T-helper 17 cell (primary cell): Measurements from ENCODE around the gene TRAK1. TPM values are rescaled to one million over a fixed set of nuclear protein-coding genes. Genes with fewer than 3 reads are reported as not detected.
"Not testable (repeated sequence)": the region's sequence is repeated elsewhere in the genome, so short reads cannot be mapped to it uniquely, and the experiment has no call there.

Experiments used
- ATAC-seq: fragments of 150-1000 bp; cut with Tn5 transposase; 2 replicates; pipeline ENCODE4 v1.10.0; 2021; ENCODE audit warnings: mild to moderate bottlenecking, moderate library complexity
- DNase-seq, 3 donors: peaks; one replicate each; pipeline versions ENCODE4 v3.0.0 to v3.0.0-alpha.2; 2020 to 2021
- H3K9me3 ChIP-seq: one replicate; pipeline ENCODE4 v1.7.0; 2013; ENCODE audit warnings: low read length, mild to moderate bottlenecking; ENCODE audit not compliant: control insufficient read depth, poor library complexity, severe bottlenecking
- H3K27ac Mint-ChIP-seq: one replicate; pipeline ENCODE4 v1.8.0; 2022; ENCODE audit warnings: mild to moderate bottlenecking, moderate library complexity, mixed read lengths
- H3K27me3 Mint-ChIP-seq: one replicate; pipeline ENCODE4 v1.8.0; 2022; ENCODE audit warnings: mixed read lengths
- H3K36me3 Mint-ChIP-seq: one replicate; pipeline ENCODE4 v1.8.0; 2022; ENCODE audit warnings: low read depth, mixed read lengths
- H3K4me1 Mint-ChIP-seq: one replicate; pipeline ENCODE4 v1.8.0; 2022; ENCODE audit warnings: mild to moderate bottlenecking, mixed read lengths
- H3K4me3 Mint-ChIP-seq: one replicate; pipeline ENCODE4 v1.8.0; 2022; ENCODE audit warnings: mild to moderate bottlenecking, moderate library complexity, mixed read lengths
- total RNA-seq, 4 donors: library from RNA in 2 of 4; stranded (reverse) in 2 of 4; gene quantifications; one replicate each; pipeline ENCODE4 v1.2.3 and lab custom pipeline; 2022 to 2026

The TRAK1 gene, protein sequence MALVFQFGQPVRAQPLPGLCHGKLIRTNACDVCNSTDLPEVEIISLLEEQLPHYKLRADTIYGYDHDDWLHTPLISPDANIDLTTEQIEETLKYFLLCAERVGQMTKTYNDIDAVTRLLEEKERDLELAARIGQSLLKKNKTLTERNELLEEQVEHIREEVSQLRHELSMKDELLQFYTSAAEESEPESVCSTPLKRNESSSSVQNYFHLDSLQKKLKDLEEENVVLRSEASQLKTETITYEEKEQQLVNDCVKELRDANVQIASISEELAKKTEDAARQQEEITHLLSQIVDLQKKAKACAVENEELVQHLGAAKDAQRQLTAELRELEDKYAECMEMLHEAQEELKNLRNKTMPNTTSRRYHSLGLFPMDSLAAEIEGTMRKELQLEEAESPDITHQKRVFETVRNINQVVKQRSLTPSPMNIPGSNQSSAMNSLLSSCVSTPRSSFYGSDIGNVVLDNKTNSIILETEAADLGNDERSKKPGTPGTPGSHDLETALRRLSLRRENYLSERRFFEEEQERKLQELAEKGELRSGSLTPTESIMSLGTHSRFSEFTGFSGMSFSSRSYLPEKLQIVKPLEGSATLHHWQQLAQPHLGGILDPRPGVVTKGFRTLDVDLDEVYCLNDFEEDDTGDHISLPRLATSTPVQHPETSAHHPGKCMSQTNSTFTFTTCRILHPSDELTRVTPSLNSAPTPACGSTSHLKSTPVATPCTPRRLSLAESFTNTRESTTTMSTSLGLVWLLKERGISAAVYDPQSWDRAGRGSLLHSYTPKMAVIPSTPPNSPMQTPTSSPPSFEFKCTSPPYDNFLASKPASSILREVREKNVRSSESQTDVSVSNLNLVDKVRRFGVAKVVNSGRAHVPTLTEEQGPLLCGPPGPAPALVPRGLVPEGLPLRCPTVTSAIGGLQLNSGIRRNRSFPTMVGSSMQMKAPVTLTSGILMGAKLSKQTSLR
- total RNA-seq = 10 to 100 TPM; 22.6 to 23.8 TPM
- 38.2 to 40.4 reads per million in 2 donors for total RNA-seq (lab: John Stamatoyannopoulos, UW)

GRCh38 chr3:42090973-42091731, at the start of gene TRAK1:
TSS of gene TRAK1 (plus strand) at chr3:42091357. CDS start at chr3:42091470, 113 bp downstream.
- H3K27me3 Mint-ChIP-seq = no peaks in the 10 kb centered on the region
- peak; percentile 20 for ATAC-seq
- no peaks in the 10 kb centered on the region for H3K9me3 ChIP-seq
- peak within 1 kb of the TSS; percentile 64 for H3K4me3 Mint-ChIP-seq
- H3K4me1 Mint-ChIP-seq = peaks cover 48% of the 10 kb centered on the region
- DNase-seq = no peak
- H3K27ac Mint-ChIP-seq = peak within 1 kb of the TSS; percentile 78
- peaks cover 10% of the 10 kb centered on the region for H3K36me3 Mint-ChIP-seq

GRCh38 chr3:42042747-42043098, 48.4 kb upstream of the TRAK1 start:
- Mint-ChIP-seq H3K4me3 (no peak overlapping the region), H3K27me3 (no peaks in the 10 kb centered on the region)
- ATAC-seq = no peak

GRCh38 chr3:42043099-42043813, 47.9 kb upstream of the TRAK1 start:
- DNase-seq (no peak), ATAC-seq (no peak)
- no peaks in the 10 kb centered on the region for H3K9me3 ChIP-seq
- Mint-ChIP-seq H3K4me3 (no peak overlapping the region), H3K27me3 (no peaks in the 10 kb centered on the region), H3K36me3 (no peaks in the 10 kb centered on the region), H3K4me1 (peaks cover 14% of the 10 kb centered on the region), H3K27ac (peak overlapping the region; percentile 49)

More at GRCh38 chr3:42042747-42043098, 48.4 kb upstream of the TRAK1 start:
- Mint-ChIP-seq H3K27ac (peak overlapping the region; percentile 49), H3K36me3 (no peaks in the 10 kb centered on the region), H3K4me1 (peaks cover 10% of the 10 kb centered on the region)
- DNase-seq = no peak
- H3K9me3 ChIP-seq = no peaks in the 10 kb centered on the region

DNA sequence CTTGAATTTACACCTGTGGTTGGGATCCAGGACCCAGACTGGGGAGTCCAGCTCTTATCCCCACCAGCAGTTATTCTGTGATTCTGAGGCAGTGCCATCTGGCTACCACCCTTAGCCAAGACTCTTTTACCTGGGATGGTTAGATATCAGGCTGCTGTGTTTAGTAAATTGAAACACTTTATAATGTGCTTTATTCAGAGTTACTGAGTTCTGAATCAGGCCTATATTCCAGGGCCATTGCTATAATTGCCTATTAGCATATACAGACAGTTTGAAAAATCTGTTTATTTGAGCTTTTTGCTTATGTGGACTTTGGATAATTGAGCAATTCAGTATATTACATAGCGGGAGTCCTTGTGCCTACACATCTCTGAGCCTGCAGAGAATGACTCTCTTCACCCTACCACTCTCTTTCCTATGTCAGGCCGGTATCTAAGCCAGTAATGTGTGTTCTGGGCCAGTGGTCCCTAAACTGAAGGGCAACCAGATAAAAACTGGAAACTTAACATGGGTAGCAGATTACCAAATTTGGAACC, 45.4 kb upstream of the TRAK1 start:
- peaks cover 2% of the 10 kb centered on the region for H3K36me3 Mint-ChIP-seq
- H3K4me3 Mint-ChIP-seq = no peak overlapping the region
- H3K9me3 ChIP-seq = no peaks in the 10 kb centered on the region
- H3K27ac Mint-ChIP-seq = peak overlapping the region; percentile 8
- ATAC-seq = no peak
- H3K27me3 Mint-ChIP-seq = no peaks in the 10 kb centered on the region
- peaks cover 15% of the 10 kb centered on the region for H3K4me1 Mint-ChIP-seq
- DNase-seq = no peak

DNA sequence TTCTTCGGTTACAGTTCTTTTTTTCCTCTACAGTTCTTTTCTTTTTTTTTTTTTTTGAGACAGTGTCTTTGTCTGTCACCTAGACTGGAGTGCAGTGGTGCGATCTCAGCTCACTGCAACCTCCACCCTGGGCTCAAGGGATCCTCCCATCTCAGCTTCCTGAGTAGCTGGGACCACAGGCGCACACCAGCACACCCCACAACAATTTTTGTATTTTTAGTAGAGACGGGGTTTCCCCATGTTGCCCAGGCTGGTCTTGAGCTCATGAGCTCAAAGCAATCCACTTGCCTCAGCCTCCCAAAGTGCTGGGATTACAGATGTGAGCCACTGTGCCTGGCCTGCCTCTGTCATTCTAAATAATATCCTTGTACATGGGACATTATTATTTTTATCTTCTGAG, 42.6 kb upstream of the TRAK1 start:
- H3K4me3 Mint-ChIP-seq, H3K36me3 Mint-ChIP-seq, H3K9me3 ChIP-seq, DNase-seq, H3K27me3 Mint-ChIP-seq: not testable (repeated sequence)
- Mint-ChIP-seq H3K4me1 (peaks cover 16% of the 10 kb centered on the region), H3K27ac (peak overlapping the region; percentile 85)
- peak; percentile 75 for ATAC-seq

DNA sequence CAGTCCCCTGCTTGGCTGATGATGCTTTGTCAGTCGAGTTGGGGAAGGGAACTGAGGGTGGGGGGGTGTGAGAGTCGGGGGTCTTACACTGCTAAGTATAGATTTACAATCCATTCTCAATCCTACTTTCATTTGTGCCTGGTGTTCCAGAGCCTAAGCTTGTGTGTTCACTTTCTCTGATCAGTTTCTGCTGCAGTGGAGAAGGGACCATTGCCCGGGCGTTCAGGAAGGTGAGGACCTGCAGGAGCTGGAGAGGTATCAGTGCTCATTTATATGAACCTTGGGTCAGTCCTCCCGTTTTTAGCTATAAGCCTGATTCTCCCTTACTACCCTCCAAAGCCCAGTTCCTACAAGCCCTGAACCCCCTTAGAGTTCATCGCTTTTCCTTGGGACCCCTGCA, 41.0 kb upstream of the TRAK1 start:
- DNase-seq (no peak), ATAC-seq (no peak)
- peaks cover 2% of the 10 kb centered on the region for H3K36me3 Mint-ChIP-seq
- no peaks in the 10 kb centered on the region for H3K9me3 ChIP-seq
- peak overlapping the region; percentile 85 for H3K27ac Mint-ChIP-seq
- no peaks in the 10 kb centered on the region for H3K27me3 Mint-ChIP-seq
- H3K4me3 Mint-ChIP-seq = no peak overlapping the region
- H3K4me1 Mint-ChIP-seq = peaks cover 19% of the 10 kb centered on the region

DNA sequence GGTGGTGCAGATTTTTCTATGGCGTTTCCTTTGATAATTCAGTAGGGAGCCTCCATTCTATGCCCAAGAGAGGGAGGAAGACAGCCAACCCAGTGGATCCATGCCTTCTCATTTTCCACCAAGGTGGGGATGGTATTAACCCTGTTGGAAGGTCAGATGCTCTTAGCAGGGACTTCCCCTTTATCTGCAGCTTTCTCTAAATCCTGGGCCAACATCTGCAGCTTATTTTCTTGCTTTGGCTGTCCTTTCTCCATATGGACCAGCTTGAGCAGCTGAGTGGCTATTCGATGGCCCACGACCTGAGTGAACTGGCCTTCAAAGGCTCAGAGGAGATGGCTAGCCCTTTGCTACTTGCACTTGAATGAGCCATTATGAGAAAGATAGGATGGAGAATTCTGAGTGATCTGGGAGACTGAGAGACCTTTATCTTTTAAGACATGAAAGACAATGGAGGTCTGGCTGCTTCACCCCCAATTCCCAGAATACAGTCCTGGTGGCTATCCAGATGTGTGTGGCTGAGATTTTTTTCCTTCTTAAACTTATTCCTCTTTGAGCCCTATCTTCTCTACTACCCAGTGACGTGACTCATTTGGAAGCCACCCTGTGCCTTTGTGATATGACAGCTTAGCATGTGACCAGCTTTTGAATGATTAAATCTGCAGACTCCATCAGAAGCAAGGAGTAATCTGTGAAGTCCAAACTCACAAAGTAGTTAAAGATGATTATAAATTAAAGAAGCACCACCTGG, 39.6 kb upstream of the TRAK1 start:
- Mint-ChIP-seq H3K36me3 (peaks cover 5% of the 10 kb centered on the region), H3K4me3 (no peak overlapping the region), H3K27ac (no peak overlapping the region), H3K4me1 (peaks cover 22% of the 10 kb centered on the region), H3K27me3 (no peaks in the 10 kb centered on the region)
- H3K9me3 ChIP-seq = no peaks in the 10 kb centered on the region
- ATAC-seq = no peak
- DNase-seq = no peak

GRCh38 chr3:42052132-42052483, 39.0 kb upstream of the TRAK1 start:
- ATAC-seq (no peak), DNase-seq (no peak)
- peaks cover 5% of the 10 kb centered on the region for H3K36me3 Mint-ChIP-seq
- H3K4me1 Mint-ChIP-seq = peaks cover 22% of the 10 kb centered on the region
- no peaks in the 10 kb centered on the region for H3K27me3 Mint-ChIP-seq
- no peak overlapping the region for H3K27ac Mint-ChIP-seq
- no peak overlapping the region for H3K4me3 Mint-ChIP-seq
- no peaks in the 10 kb centered on the region for H3K9me3 ChIP-seq

- peaks cover 26% of the 10 kb centered on the region for H3K4me1 Mint-ChIP-seq
- no peaks in the 10 kb centered on the region for H3K27me3 Mint-ChIP-seq
- H3K9me3 ChIP-seq = no peaks in the 10 kb centered on the region
- DNase-seq = no peak
- H3K36me3 Mint-ChIP-seq = peaks cover 5% of the 10 kb centered on the region
- no peak overlapping the region for H3K4me3 Mint-ChIP-seq
- H3K27ac Mint-ChIP-seq = no peak overlapping the region
- no peak for ATAC-seq
Measured at GRCh38 chr3:42052484-42053351, 38.4 kb upstream of the TRAK1 start.

DNA sequence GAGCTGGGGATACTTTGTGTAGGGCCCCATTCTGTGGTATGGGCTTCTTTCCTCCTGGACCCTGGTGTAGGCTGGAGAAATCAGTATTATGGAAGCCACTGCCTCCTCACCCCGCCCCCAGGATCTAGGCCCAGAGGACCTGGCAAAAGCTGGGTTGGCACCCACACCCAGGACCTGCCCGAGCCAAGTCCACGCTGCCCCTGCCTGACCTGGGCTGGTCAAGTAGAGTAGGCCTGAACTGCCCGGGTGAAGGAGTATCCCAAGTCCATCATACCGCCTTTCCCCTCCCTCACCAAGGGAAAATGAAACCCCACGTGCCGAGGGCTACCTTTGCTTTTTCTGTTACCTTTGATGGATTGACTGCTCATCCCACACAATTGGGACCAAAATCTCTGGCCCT, 37.7 kb upstream of the TRAK1 start:
- Mint-ChIP-seq H3K4me1 (peaks cover 19% of the 10 kb centered on the region), H3K27me3 (no peaks in the 10 kb centered on the region), H3K4me3 (no peak overlapping the region), H3K36me3 (peaks cover 5% of the 10 kb centered on the region), H3K27ac (no peak overlapping the region)
- ATAC-seq (no peak), DNase-seq (no peak)
- H3K9me3 ChIP-seq = no peaks in the 10 kb centered on the region

- Mint-ChIP-seq H3K36me3 (peaks cover 3% of the 10 kb centered on the region), H3K4me3 (no peak overlapping the region), H3K27me3 (no peaks in the 10 kb centered on the region), H3K27ac (no peak overlapping the region), H3K4me1 (peaks cover 21% of the 10 kb centered on the region)
- no peaks in the 10 kb centered on the region for H3K9me3 ChIP-seq
- DNase-seq (no peak), ATAC-seq (no peak)
Measured at GRCh38 chr3:42055291-42055690, 35.9 kb upstream of the TRAK1 start.
